NCI-H1048 (cell line): ENCODE data around the gene RDH13.
"Not testable (repeated sequence)": the region's sequence is repeated elsewhere in the genome, so short reads cannot be mapped to it uniquely, and the experiment has no call there.

Source experiments
- DNase-seq: peaks from one replicate; lab custom pipeline; 2025; lab: John Stamatoyannopoulos, UW

RDH13 gene

DNA sequence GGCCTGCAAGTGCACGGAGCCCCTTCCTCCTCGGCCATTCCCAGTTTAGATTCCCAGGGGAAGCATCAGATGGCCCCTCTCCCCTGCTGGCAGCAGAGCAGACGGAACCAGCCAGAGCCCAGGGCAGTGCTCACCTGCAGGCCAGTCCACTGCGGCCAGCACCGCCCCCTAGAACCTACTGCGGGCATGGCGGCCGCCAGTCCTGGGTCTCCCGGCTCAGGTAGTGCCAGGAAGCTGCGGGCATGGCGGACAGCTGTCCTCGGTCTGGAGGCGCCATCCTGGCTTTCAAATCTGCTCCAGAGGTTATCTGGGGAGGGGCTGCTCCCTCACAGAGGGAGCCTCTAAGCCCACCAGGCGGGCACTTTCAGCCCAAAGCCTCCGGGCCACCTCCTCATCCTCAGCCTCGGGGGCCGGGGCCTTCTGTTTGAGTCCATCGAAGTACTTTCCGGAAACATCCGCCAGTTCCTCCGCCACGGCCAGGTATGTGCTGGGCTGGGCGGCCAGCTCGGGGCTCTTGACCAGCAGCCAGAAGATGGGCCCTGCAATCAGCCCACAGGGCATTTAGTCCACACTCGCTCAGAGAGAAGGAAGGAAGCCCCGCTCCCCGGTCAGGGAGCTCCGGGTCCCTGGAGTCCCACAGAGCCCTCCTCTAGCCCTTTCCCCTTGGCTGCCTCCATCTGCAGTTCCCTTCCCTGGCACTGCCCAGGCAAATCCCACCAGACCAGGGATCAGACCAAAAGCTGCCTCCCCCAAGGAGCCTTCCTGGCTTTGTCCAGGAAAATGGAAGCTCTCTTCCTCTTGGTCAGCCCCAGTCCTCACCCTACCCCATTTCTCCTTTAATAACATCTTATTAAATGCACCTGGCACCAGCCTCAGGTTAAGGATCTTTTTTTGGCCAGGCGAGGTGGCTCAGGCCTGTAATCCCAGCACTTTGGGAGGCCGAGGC lies 17.9 kb downstream of the RDH13 start:
- no peak for DNase-seq

- DNase-seq, result no peak
Measured at GRCh38 chr19:55044286-55044685, 18.7 kb downstream of the RDH13 start.

DNA sequence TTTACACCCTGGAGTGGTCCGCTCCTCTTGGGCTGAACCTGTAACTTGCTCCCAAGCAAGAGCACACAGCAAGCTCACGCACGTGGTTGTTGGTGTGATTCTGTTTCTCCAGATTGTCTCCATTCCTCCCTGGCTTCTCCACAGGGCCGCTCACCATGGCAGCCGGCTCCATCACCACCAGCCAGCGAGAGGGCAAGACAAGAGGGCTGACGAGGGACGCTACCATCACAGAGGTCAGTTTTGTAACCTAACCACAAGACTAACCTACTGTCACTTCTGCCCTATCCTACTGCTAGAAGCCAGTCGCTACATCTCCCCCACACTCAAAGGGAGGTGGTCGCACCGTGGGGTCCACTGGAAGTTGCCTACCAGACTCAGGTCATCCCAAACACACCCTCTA lies 20.3 kb downstream of the RDH13 start:
- no peak for DNase-seq

DNA sequence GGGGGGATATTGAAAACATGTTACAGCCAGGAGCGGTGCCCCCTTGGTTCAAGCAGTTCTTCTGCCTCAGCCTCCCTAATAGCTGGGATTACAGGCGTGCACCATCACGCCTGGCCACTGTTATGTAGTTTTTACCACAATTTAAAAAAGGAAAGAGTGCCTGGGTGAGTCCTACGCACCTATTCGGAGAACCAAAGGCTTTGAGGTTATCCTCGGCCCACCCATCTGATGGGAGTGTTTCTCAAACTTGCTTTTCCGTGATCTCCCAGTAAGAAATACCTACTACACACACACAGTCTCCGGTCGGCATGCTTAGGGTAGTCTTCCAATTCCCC lies 20.6 kb downstream of the RDH13 start:
- no peak for DNase-seq

DNA sequence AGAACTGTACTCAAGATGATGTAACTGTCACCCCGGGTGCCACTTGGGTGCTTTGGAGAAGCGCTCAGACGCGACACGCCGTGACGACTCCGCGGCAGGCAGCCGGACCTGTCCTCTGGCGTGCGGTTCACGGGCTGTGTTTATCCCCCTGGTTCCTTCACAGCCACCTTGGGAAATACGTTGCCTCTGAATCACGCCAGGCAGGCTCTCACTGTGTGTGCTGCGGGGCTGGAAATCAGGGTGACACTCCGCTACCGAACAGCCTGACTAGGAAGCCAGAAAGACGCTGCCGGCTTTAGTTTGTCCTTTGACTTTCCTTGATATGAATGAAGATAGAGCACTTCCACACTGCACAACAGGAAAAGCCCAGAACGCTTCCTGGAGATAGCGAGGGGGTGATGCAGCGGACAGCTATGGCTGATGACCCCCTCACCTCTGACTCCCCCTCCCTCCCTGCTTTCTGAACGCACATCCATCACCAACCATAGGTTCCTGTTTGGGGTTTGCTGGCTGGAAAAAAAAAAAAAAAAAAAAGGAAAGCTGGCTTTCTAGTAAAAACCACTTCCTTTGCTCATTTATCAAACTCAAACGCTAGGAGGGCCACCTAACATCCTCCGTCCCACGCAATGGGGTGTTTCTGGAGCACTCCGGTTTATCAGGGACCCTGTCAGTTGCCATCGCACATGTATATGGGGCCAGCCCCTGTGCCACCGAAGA lies 21.2 kb downstream of the RDH13 start:
- no peak for DNase-seq

DNA sequence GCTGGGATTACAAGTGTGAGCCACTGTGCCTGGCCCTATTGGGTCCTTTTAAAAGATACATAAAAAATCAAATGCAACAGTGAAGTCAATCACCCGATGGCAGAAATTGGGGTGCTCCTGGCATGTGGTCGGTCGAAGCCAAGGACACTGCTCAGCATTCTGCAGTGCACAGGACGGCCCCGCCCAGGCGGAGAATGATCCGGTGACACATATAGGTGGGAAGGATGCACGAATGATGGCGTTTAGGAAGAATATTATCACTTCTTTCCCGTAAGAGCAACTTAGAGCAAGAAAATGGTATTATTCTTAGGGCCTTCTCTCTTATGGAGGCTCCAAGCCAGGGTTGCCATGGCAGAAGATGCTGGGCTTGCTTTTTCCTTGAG lies 21.7 kb downstream of the RDH13 start:
- DNase-seq, result no peak

DNA sequence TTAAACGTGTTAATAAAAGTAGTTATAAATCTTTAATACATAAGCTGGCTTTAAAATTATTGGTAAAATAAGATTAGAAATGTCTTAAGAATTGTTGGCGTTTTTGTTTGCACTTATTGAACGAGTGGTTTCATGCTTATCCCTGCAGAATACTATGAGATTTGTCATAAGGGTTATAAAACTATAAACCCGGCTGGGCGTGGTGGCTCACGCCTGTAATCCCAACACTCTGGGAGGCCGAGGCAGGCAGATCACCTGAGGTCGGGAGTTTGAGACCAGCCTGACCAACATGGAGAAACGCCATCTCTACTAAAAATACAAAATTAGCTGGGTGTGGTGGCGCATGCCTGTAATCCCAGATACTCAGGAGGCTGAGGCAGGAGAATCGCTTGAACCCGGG lies 22.3 kb downstream of the RDH13 start:
- not testable (repeated sequence) for DNase-seq

DNA sequence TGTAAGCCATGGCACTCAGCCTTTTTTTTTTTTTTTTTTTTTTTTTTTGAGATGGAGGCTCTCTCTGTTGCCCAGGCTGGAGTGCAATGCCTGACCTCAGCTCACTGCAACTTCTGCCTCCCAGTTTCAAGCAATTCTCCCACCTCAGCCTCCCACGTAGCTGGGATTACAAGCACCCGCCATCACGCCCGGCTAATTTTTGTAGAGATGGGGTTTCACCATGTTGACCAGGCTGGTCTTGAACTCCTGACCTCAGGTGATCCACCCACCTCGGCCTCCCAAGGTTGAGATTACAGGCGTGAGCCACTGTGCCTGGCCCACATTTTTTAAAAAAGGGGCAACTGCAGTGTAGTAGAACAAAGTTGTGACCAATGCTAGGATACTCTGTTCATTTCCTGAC lies 25.3 kb downstream of the RDH13 start:
- DNase-seq, result not testable (repeated sequence)

GRCh38 chr19:55036058-55036457 lies 26.9 kb downstream of the RDH13 start:
- no peak for DNase-seq

DNA sequence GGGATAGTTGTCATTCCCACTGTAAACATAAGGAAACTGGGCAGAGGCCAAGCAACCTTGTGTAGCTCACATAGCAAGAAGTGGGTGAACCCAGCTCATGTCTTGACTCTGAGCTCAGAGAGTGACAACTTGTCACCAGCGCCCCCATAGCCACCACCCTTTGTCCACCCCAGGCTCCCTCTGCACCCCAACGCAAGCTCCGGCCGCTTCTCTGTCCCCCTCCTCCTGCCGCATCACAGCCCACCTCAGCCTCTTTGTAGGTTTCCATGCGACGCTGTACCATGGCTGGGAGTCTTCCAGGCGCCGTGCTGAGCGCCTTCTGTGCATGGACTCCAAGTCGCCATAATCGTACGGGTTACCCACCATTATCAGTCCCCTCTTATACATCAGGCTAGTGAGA lies 28.2 kb downstream of the RDH13 start:
- DNase-seq, result no peak

- not testable (repeated sequence) for DNase-seq
Measured at GRCh38 chr19:55032976-55033643, 29.8 kb downstream of the RDH13 start.

GRCh38 chr19:55032170-55032800 lies 30.7 kb downstream of the RDH13 start:
- no peak for DNase-seq

DNA sequence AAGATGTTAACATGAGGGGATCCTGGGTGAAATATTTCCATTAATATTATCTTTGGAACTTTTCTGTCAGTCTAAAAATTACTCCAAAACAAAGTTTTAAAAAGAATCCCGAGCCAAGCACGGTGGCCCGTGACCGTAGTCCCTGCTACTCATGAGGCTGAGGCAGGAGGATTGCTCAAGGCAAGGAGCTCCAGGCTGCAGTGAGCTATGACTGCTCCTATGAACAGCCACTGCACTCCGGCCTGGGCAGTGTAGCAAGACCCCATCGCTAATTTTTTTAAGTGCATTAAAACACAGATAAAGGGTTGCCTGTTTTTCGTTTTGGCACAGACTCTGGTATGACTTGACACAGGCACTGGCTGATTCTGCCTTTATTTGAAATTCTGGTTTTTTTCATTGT lies 31.8 kb downstream of the RDH13 start:
- DNase-seq, result no peak

DNA sequence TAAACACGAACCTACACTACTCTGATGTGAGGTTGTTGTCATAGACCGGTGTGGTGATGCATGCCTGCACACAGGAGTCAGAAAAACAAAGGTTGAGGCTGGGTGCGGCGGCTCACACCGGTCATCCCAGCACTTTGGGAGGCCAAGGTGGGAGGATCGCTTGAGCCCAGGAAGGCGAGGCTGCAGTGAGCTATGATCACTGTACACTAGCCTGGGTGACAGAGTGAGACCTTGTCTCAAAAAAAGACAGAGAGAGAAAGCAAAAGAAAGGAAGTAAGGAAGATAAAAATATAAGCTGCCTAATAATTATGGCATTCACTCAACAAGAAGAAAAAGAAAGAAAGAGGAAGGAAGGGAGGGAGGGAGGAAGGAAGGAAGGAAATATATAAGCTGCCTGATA lies 34.2 kb downstream of the RDH13 start:
- DNase-seq, result no peak

GRCh38 chr19:55027472-55028337 lies 35.2 kb downstream of the RDH13 start:
- no peak for DNase-seq

DNA sequence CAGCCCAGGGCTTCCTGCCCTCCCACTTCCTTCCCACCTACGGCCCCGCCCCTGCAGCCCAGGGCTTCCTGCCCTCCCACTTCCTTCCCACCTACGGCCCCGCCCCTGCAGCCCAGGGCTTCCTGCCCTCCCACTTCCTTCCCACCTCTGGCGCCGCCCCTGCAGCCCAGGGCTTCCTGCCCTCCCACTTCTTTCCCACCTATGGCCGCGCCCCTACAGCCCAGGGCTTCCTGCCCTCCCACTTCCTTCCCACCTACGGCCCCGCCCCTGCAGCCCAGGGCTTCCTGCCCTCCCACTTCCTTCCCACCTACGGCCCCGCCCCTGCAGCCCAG lies 35.8 kb downstream of the RDH13 start:
- not testable (repeated sequence) for DNase-seq

GRCh38 chr19:55024111-55024510 lies 38.8 kb downstream of the RDH13 start:
- no peak for DNase-seq

- DNase-seq, result not testable (repeated sequence)
Measured at GRCh38 chr19:55020351-55020750, 42.6 kb downstream of the RDH13 start.

GRCh38 chr19:55018633-55019032 lies 44.3 kb downstream of the RDH13 start:
- no peak for DNase-seq

DNA sequence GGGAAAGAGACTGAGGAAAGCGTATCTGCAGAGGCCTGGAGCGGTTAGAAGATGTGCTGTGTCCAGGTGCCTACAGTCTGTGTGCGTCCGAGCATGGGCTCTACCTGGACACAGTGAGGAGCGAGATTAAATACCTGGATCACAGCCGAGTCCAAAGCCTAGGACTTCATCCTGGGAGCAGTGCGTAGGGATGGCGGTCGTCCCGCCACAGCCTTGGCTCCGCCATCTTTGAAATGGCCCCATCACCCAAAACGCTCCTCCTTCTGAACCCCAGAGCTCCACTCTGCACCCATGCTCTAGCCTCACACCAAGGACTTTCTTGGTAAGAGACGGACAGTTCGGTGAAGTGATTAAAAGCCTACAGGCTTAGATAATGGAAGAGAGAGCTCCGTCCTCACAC lies 44.7 kb downstream of the RDH13 start:
- DNase-seq, result no peak

GRCh38 chr19:55016017-55016416 lies 46.9 kb downstream of the RDH13 start:
- DNase-seq, result no peak

DNA sequence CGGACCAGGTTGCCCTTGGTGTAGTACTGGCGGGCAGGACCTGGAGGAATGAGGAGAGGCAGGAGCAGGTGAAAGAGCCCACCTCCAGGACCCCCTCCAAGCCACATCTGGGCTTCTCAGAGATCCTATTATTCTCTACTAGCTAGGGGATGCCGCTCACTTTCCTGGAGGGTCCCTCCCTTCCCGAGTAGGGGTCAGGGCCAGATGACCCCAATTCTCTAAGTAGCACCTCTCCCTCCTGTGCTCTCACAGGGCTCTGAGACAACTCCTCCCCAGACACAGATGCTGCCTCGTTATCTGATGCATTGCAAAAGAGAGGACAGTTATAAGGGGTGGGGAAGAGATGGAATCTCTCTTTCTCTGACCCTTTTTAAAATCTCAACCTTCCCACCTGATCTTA lies 47.8 kb downstream of the RDH13 start:
- no peak for DNase-seq
